NB4 (cell line): ENCODE data around the gene COL23A1.

ENCODE experiments used
- DNase-seq: peaks from one replicate; pipeline ENCODE4 v3.0.0; 2010; ENCODE audit warnings: low read depth
- H3K4me3 ChIP-seq: one replicate; pipeline ENCODE4 v1.5.1; 2011; ENCODE audit warnings: mild to moderate bottlenecking, low read depth, low read length, moderate library complexity
- MYC ChIP-seq: IDR thresholded peaks from 2 replicates; pipeline ENCODE4 v1.6.1; 2011; ENCODE audit warnings: low read depth, low read length
- POLR2A ChIP-seq: IDR thresholded peaks from 2 replicates; pipeline ENCODE4 v1.6.1; 2011; ENCODE audit warnings: mild to moderate bottlenecking; ENCODE audit not compliant: insufficient read length; ENCODE audit errors: extremely low read depth
- TF ChIP-seq, protein P1 (sequence below): IDR thresholded peaks from 2 replicates; pipeline ENCODE4 v1.6.1; 2011; ENCODE audit warnings: low read depth, low read length
- TF ChIP-seq, protein P2 (sequence below): IDR thresholded peaks from one replicate; pipeline ENCODE4 v1.5.1; 2012; ENCODE audit warnings: low read depth, low read length

Gene COL23A1

DNA sequence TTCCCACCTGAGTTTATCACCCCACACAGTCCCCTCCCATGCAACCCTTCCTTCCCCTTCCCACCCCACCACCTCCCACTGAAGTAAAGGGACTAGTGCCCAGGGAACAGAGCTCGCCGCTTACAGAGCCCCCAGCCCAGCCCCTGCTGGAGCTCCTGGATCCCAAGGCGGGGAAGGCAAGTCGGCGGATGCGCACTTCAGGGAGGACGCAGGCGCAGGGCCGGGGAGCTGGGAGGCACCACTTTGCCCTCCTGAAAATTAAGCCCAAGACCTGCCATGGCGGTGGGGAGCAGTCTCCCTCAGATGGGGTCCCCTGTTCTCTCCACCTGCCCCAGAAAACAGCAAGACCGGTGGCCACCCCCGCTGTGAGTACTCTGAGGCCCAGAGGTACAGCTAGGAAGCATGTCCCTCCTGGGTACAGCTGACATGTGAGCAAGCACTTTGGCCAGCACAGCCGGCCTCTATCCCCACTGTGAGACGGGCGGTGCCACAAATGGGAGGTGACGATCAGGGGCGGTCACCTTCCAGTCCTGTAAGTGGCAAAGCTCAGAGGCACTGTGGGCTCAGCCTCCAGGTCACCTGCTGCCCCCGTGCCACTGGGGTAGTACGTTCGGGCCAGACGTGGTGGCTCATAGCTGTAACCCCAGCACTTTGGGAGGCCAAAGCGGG, 45.9 kb downstream of the COL23A1 start:
- no peak for DNase-seq
- no peak overlapping the region for H3K4me3 ChIP-seq
- TF ChIP-seq MYC (no peak), POLR2A (no peak)

DNA sequence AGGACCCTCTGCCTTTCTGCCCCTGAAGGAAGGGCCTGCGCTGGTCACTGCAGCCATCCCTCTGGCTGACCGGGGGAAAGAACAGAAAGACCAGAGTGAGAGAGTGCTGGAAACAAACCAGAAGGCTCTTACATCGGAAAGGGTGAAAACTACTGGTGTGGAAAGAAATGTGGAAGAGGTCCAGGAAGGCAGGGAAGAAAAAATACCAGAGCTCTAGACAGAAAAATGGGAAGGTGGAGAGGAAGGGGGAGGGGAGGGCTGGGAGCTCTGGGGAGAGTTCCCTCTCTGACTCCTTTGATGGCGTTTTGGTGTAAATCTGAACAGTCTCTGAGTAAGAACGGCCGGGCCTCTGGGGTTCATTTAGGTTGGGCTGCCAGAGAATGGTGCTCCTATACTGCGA, 47.7 kb downstream of the COL23A1 start:
- no peak overlapping the region for H3K4me3 ChIP-seq
- DNase-seq, result no peak
- TF ChIP-seq MYC (no peak), POLR2A (no peak)
- TF ChIP-seq, protein P1, sequence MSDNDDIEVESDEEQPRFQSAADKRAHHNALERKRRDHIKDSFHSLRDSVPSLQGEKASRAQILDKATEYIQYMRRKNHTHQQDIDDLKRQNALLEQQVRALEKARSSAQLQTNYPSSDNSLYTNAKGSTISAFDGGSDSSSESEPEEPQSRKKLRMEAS, result no peak
- TF ChIP-seq, protein P2, sequence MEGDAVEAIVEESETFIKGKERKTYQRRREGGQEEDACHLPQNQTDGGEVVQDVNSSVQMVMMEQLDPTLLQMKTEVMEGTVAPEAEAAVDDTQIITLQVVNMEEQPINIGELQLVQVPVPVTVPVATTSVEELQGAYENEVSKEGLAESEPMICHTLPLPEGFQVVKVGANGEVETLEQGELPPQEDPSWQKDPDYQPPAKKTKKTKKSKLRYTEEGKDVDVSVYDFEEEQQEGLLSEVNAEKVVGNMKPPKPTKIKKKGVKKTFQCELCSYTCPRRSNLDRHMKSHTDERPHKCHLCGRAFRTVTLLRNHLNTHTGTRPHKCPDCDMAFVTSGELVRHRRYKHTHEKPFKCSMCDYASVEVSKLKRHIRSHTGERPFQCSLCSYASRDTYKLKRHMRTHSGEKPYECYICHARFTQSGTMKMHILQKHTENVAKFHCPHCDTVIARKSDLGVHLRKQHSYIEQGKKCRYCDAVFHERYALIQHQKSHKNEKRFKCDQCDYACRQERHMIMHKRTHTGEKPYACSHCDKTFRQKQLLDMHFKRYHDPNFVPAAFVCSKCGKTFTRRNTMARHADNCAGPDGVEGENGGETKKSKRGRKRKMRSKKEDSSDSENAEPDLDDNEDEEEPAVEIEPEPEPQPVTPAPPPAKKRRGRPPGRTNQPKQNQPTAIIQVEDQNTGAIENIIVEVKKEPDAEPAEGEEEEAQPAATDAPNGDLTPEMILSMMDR, result no peak

DNA sequence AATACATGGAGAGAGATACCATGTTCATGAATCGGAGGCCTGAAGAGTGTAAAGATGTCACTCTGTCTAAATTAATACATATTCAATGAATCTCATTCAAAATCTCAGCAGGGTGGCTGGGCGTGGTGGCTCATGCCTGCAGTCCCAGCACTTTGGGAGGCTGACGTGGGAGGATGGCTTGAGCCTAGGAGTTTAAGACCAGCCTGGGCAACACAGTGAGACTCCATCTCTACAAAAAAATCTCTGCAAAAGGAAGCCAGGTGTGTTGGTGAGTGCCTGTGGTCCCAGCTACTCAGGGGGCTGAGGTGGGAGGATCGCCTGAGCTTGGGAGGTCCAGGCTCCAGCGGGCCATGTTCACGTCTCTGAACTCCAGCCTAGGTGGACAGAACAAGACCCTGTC, 49.7 kb downstream of the COL23A1 start:
- no peak for DNase-seq
- no peak overlapping the region for H3K4me3 ChIP-seq
- TF ChIP-seq, protein P1, result no peak
- TF ChIP-seq MYC, result no peak
- TF ChIP-seq, protein P2, result no peak
- TF ChIP-seq POLR2A, result no peak

DNA sequence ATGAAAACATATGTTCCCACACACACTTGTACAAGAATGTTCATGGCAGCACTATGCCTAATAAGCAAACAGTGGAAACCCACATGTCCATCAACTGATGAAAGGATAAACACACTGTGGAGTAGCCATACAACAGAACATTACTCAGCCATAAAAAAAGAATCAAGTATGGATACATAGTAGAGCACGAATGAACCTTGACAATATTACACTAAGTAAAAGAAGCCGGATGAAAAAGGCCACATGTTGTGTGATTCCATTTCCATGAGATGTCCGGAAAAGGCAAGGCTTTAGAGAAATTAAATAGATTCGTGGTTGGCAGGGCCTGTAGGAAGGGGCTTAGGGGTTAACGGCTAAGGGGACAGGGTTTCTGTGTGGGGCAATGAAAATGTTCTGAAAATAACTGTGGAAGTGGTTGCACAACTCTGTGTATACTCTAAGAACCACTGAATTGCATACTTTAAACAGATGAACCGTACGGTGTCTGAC, 51.4 kb downstream of the COL23A1 start:
- H3K4me3 ChIP-seq, result peak overlapping the region; percentile 45
- TF ChIP-seq POLR2A (no peak), MYC (peak; percentile 55; the same call in 1 of the 2 replicates)
- TF ChIP-seq, protein P2, result no peak
- TF ChIP-seq, protein P1, result peak; percentile 22; the same call in 1 of the 2 replicates
- DNase-seq, result peak; percentile 95

DNA sequence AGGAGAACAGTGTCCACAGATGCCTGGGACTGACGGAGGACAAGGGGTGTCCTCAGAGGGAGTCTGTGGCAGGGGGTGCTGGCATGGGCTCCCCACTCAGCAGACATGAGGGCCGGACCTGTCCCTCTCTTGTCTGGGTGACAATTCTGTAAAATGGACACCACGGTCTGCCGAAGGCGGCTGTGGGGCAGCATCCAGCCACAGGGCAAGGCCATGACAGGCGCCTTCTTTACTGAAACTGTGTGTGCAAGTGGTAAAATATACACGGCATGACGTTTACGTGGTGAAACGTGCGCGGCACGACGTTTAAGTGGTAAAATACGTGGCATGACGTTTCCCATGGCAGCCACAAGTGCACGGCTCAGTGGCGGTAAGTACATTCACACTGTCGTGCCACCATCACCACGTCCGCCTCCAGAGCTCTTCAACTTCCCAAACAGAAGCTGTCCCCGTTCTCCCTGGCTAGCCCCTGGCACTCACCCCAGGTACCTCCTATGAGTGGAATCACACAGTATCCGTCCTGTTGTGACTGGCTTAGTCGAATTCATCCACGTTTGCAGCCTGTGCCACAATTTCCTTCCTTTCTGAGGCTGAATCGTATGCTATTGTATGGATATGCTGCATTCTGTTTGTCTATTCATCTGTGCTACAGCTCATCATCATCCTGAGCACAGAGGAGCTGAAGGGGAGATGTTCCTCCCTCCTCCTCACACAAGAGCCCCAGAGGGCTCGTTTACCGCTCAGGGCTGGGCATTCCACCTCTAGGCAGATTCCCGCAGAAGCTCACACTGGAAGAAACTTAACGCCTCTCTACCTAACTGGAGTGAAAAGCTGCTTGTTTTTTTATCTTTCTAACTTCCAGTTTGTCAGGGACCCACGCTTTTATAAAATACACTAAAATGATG, 52.5 kb downstream of the COL23A1 start:
- DNase-seq, result peak; percentile 76
- H3K4me3 ChIP-seq, result peak overlapping the region; percentile 45
- TF ChIP-seq, protein P2, result no peak
- TF ChIP-seq POLR2A, result no peak
- TF ChIP-seq MYC, result no peak
- TF ChIP-seq, protein P1, result no peak
